Type B pancreatic cell (in vitro differentiated cells): ENCODE data around the gene C1R. TPM values are rescaled to one million over a fixed set of nuclear protein-coding genes. Genes with fewer than 3 reads are reported as not detected.
"Not testable (repeated sequence)": the region's sequence is repeated elsewhere in the genome, so short reads cannot be mapped to it uniquely, and the experiment has no call there.

Experiments used
- DNase-seq: peaks from one replicate; pipeline ENCODE4 v3.0.0; 2021; ENCODE audit warnings: mixed read lengths; ENCODE audit not compliant: unreplicated experiment; ENCODE audit errors: extremely low spot score
- H3K27ac Mint-ChIP-seq: 2 replicates; pipeline ENCODE4 v1.8.0; 2021; ENCODE audit warnings: mild to moderate bottlenecking, mixed read lengths
- H3K27me3 Mint-ChIP-seq: 2 replicates; pipeline ENCODE4 v1.8.0; 2021; ENCODE audit warnings: mixed read lengths
- H3K36me3 Mint-ChIP-seq: 2 replicates; pipeline ENCODE4 v1.8.0; 2021; ENCODE audit warnings: mixed read lengths
- H3K4me1 Mint-ChIP-seq: one replicate; pipeline ENCODE4 v1.8.0; 2021; ENCODE audit warnings: mixed read lengths; ENCODE audit not compliant: unreplicated experiment
- H3K4me3 Mint-ChIP-seq: 2 replicates; pipeline ENCODE4 v1.8.0; 2021; ENCODE audit warnings: mild to moderate bottlenecking, mixed read lengths
- H3K9me3 Mint-ChIP-seq: 2 replicates; pipeline ENCODE4 v1.8.0; 2021; ENCODE audit warnings: mixed read lengths
- total RNA-seq: library from RNA; stranded (reverse); gene quantifications from 2 replicates; pipeline ENCODE4 v1.2.1, GENCODE V29; 2021; ENCODE audit warnings: low replicate concordance
- TF ChIP-seq, protein P1 (sequence below): fragments of 200-600 bp; sonication (generic); conservative IDR thresholded peaks from 2 replicates; pipeline ENCODE4 v1.5.0; 2021; ENCODE audit warnings: antibody characterized with exemption, mild to moderate bottlenecking

C1R gene
- total RNA-seq, 1 donor from 2014 or later: 6.5 TPM

DNA sequence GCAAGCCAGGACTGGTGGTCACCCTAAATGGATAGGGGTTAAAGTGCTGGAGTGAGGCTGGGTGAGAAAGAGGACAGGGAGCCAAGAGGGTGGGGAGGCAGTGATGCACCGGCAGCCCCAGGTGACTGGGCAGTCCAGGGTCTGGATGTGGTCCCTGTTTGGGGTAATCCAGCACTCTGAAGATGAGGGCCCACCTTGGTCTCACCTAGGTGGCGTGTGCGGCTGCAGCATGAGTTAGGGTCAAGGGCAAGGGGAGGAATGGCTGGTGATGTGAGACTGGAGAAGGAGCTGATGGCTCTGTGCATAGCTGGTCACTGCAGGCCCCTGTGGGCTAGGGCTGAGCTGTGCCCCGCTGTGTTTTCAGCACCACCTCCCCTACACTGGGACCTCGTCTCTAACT is 18.4 kb upstream of the C1R start:
- Mint-ChIP-seq H3K36me3 (peaks cover 23% of the 10 kb centered on the region), H3K9me3 (no peaks in the 10 kb centered on the region), H3K27ac (no peak overlapping the region), H3K4me3 (no peak overlapping the region), H3K4me1 (peaks cover 5% of the 10 kb centered on the region), H3K27me3 (no peaks in the 10 kb centered on the region)
- TF ChIP-seq, protein P1, sequence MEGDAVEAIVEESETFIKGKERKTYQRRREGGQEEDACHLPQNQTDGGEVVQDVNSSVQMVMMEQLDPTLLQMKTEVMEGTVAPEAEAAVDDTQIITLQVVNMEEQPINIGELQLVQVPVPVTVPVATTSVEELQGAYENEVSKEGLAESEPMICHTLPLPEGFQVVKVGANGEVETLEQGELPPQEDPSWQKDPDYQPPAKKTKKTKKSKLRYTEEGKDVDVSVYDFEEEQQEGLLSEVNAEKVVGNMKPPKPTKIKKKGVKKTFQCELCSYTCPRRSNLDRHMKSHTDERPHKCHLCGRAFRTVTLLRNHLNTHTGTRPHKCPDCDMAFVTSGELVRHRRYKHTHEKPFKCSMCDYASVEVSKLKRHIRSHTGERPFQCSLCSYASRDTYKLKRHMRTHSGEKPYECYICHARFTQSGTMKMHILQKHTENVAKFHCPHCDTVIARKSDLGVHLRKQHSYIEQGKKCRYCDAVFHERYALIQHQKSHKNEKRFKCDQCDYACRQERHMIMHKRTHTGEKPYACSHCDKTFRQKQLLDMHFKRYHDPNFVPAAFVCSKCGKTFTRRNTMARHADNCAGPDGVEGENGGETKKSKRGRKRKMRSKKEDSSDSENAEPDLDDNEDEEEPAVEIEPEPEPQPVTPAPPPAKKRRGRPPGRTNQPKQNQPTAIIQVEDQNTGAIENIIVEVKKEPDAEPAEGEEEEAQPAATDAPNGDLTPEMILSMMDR: no peak
- no peak for DNase-seq

DNA sequence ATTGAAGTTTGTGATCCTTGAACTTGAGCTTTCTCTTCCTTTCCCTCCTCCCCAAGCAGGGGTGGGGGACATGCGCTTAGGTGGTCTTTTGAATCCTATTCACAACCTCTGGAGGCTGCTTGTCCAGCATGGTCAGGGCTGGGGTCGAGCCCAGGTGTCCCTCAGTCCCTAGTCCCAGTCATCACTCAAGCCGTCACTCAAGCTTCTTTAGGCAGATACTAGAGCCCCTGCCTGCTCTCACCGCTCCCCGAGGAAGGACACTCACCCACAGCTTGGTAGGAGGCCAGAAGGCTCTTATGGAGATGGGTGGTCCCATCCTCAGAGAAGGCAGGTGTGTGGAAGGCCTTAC is 17.3 kb upstream of the C1R start:
- TF ChIP-seq, protein P1: no peak
- no peak for DNase-seq
- Mint-ChIP-seq H3K27me3 (no peaks in the 10 kb centered on the region), H3K4me1 (peaks cover 5% of the 10 kb centered on the region), H3K27ac (peak overlapping the region; percentile 96), H3K4me3 (peak overlapping the region; percentile 92), H3K9me3 (no peaks in the 10 kb centered on the region), H3K36me3 (peaks cover 26% of the 10 kb centered on the region)

DNA sequence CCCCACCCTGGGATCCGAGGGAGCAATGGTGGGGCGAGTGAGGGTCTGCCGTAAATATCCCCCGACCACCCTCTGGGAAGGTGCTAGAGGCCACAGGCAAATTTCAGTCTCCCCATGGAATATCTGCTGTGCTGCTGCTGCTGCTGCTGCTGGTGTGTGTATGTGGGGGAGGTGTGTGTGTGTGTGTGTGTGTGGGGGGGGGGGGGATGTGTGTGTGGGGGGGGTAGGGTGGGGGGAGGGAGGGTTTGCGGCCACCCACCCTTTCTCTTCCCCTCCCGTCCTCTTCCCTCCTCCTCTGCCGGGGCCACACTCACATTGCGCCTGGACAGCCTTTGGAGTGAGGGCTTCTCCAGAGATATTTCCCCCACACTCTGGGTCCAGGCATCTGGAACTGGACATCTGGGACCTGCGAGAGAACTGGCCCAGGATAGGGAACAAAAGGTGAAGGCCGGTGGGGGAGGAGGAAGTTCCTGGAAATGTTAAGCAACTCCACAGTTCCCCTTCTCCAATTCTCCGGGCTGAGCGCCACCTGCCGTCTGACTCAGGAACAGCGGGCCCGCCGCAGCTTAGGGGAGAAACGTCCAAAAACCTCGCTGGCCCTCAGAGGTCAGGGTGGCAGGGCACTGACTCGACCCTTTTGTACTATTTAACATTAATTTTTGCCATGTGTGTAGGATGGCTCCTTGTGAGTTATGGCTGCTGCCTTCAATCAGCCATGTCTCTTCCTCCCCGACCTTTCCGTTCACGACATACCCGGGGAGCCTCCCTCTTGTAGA is 16.7 kb upstream of the C1R start, which contains the start of gene C1RL:
Gene C1RL (minus strand): TSS at position 419 of the 776 bp plus-strand sequence. CDS start 34 bp downstream, at position 385.
- TF ChIP-seq, protein P1: peak; percentile 97

DNA sequence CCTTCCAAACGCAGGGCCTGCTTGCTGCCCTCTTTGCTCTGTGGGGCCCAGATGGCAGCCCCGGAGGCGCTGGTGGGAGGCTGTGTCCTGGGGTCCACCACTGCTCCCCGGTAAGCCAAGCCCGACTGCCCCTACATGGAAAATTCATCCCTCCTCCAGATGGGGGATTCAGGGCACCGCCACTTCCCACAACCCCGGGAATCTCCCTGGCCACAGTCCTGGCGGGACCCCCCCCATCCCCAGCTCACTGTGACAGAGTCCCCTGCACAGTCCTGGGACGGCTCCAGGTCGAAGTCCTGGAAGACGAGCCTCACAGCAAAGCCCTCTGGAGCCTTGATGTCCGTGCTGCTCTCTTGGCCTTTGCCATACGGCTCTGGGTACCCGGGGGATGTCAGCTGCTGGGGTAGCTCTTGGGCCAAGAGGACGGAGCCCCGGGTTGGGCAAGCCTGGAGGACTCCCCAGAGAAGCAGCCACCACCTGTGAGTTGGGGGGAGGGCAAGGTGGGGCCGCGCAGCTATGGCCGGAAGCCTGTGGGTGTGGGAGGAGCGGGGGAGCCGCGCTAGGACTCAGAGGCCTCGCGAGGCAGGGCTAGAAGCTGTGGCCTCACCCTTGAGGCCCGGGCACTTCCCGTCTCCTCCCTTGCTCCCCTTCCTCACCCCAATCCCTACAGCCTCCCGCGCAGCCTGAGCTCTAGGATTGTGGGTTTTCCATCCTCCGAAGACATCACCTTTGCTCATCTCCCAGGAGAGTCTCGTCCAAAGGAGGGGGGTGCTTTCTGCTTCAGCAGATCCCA is 16.0 kb upstream of the C1R start:
- H3K4me3 Mint-ChIP-seq: peak overlapping the region; percentile 95
- DNase-seq: no peak
- H3K27ac Mint-ChIP-seq: peak overlapping the region; percentile 96
- TF ChIP-seq, protein P1: no peak
- H3K4me1 Mint-ChIP-seq: peaks cover 5% of the 10 kb centered on the region
- peaks cover 26% of the 10 kb centered on the region for H3K36me3 Mint-ChIP-seq
- H3K9me3 Mint-ChIP-seq: no peaks in the 10 kb centered on the region
- H3K27me3 Mint-ChIP-seq: no peaks in the 10 kb centered on the region

More for the DNA sequence above, 16.7 kb upstream of the C1R start, which contains the start of gene C1RL:
- Mint-ChIP-seq H3K4me3 (peak within 1 kb of the TSS; percentile 95), H3K27ac (peak within 1 kb of the TSS; percentile 96), H3K27me3 (no peaks in the 10 kb centered on the region), H3K9me3 (no peaks in the 10 kb centered on the region), H3K4me1 (peaks cover 5% of the 10 kb centered on the region), H3K36me3 (peaks cover 22% of the 10 kb centered on the region)
- DNase-seq: peak; percentile 90

DNA sequence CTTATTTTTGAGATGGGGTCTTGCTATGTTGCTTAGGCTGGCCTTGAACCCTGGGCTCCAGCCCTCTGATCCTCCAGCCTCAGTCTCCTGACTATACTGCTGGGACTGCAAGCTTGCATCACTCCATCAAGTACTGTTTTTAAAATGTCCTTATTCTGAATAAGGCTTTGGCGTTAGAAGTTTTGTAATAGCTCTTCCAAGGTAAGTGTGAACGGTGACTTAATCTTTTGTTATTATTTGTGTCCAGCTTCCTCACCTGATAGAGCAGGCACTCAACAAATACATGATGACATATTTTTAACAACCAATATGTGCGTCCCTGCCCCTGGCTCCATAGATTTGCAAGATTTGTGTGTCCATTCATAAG is 15.4 kb upstream of the C1R start:
- Mint-ChIP-seq H3K36me3 (peaks cover 27% of the 10 kb centered on the region), H3K4me3 (peak overlapping the region; percentile 95), H3K9me3 (no peaks in the 10 kb centered on the region), H3K27ac (peak overlapping the region; percentile 96), H3K27me3 (no peaks in the 10 kb centered on the region), H3K4me1 (peaks cover 5% of the 10 kb centered on the region)
- DNase-seq: no peak
- TF ChIP-seq, protein P1: no peak

DNA sequence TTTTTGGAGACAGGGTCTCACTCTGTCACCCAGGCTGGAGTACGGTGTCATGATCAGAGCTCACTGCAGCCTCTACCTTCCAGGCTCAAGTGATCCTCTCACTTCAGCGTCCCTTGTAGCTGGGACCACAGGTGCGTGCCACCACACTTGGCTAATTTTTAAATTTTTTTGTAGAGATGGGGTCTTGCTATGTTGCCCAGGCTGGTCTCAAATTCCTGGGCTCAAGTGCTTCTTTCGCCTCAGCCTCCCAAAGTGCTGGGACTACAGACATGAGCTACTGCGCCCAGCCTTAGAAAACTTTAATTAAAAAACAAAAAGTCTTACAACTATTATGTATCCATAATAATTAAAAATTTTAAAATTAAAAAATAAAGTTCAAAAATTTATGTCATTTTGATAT is 14.9 kb upstream of the C1R start:
- not testable (repeated sequence) for H3K27ac Mint-ChIP-seq, H3K9me3 Mint-ChIP-seq, H3K27me3 Mint-ChIP-seq, DNase-seq, H3K4me1 Mint-ChIP-seq
- peaks cover 31% of the 10 kb centered on the region for H3K36me3 Mint-ChIP-seq
- H3K4me3 Mint-ChIP-seq: peak overlapping the region; percentile 27
